Liver (tissue), 9 donors: Measurements from ENCODE around the gene TFF2. TPM values are rescaled to one million over a fixed set of nuclear protein-coding genes. Genes with fewer than 3 reads are reported as not detected.

ENCODE experiments used
- DNase-seq: peaks from one replicate; pipeline ENCODE4 v3.0.0-alpha.2; 2017; ENCODE audit warnings: low spot score
- H3K27ac ChIP-seq, 2 donors: one replicate each; pipeline ENCODE4 v1.7.0; 2013; ENCODE audit warnings: inconsistent platforms in 2 of 2, low read length in 2 of 2, control low read depth in 1 of 2, low read depth in 1 of 2, mild to moderate bottlenecking in 1 of 2
- H3K27me3 ChIP-seq, 4 donors: one replicate each; pipeline versions ENCODE4 v1.6.1 to v1.7.0; 2013; ENCODE audit warnings: low read length in 3 of 4, inconsistent platforms in 1 of 4, mild to moderate bottlenecking in 1 of 4, moderate library complexity in 1 of 4; ENCODE audit not compliant: control insufficient read depth in 4 of 4, insufficient read depth in 4 of 4
- H3K36me3 ChIP-seq, 4 donors: one replicate each; pipeline versions ENCODE4 v1.6.1 to v1.7.0; 2013; ENCODE audit warnings: low read length in 3 of 4, mild to moderate bottlenecking in 3 of 4, low read depth in 1 of 4, moderate library complexity in 1 of 4; ENCODE audit not compliant: control insufficient read depth in 4 of 4, insufficient read depth in 3 of 4
- H3K4me1 ChIP-seq, 4 donors: one replicate each; pipeline versions ENCODE4 v1.6.1 to v1.7.0; 2013; ENCODE audit warnings: low read length in 3 of 4, mild to moderate bottlenecking in 3 of 4, moderate library complexity in 1 of 4; ENCODE audit not compliant: control insufficient read depth in 4 of 4, insufficient read depth in 4 of 4
- H3K4me3 ChIP-seq, 3 donors: one replicate each; pipeline versions ENCODE4 v1.6.1 to v1.7.0; 2013; ENCODE audit warnings: low read length in 3 of 3, control low read depth in 1 of 3, low read depth in 1 of 3, mild to moderate bottlenecking in 1 of 3
- H3K9ac ChIP-seq, 2 donors: one replicate each; pipeline ENCODE4 v1.7.0; 2013; ENCODE audit warnings: low read length in 2 of 2, mild to moderate bottlenecking in 2 of 2, moderate library complexity in 2 of 2, control low read depth in 1 of 2, low read depth in 1 of 2
- H3K9me3 ChIP-seq, 4 donors: one replicate each; pipeline versions ENCODE4 v1.6.1 to v1.7.0; 2013; ENCODE audit warnings: low read length in 3 of 4; ENCODE audit not compliant: control insufficient read depth in 4 of 4
- ATF3 ChIP-seq: IDR thresholded peaks from 2 replicates; pipeline ENCODE4 v1.6.1; 2016; ENCODE audit warnings: antibody characterized with exemption
- CTCF ChIP-seq: fragments of 150-350 bp; IDR thresholded peaks from 2 replicates; pipeline ENCODE4 v1.5.1; 2017; ENCODE audit warnings: improper control_type of control experiment, low read depth, low read length; ENCODE audit not compliant: missing input control
- EGR1 ChIP-seq, 2 donors: IDR thresholded peaks; 2 replicates each; pipeline ENCODE4 v1.6.1; 2016 to 2018; ENCODE audit warnings: antibody characterized with exemption in 2 of 2, low read depth in 2 of 2
- FOXA1 ChIP-seq: IDR thresholded peaks from 2 replicates; pipeline ENCODE4 v1.6.1; 2016; ENCODE audit warnings: antibody characterized with exemption
- FOXA2 ChIP-seq: IDR thresholded peaks from 2 replicates; pipeline ENCODE4 v1.6.1; 2016; ENCODE audit warnings: antibody characterized with exemption
- GABPA ChIP-seq, 2 donors: IDR thresholded peaks in 1 of 2; conservative IDR thresholded peaks in 1 of 2; 2 replicates each; pipeline ENCODE4 v1.6.1; 2016; ENCODE audit warnings: antibody characterized with exemption in 2 of 2, mild to moderate bottlenecking in 1 of 2, moderate library complexity in 1 of 2
- JUND ChIP-seq, 2 donors: IDR thresholded peaks; 2 replicates each; pipeline ENCODE4 v1.6.1; 2016; ENCODE audit warnings: antibody characterized with exemption in 2 of 2
- MAX ChIP-seq: IDR thresholded peaks from 2 replicates; pipeline ENCODE4 v1.6.1; 2016; ENCODE audit warnings: antibody characterized with exemption
- NR2F2 ChIP-seq: IDR thresholded peaks from 2 replicates; pipeline ENCODE4 v1.6.1; 2016; ENCODE audit warnings: antibody characterized with exemption
- SP1 ChIP-seq: IDR thresholded peaks from 2 replicates; pipeline ENCODE4 v1.6.1; 2018; ENCODE audit warnings: antibody characterized with exemption, mild to moderate bottlenecking
- TAF1 ChIP-seq: conservative IDR thresholded peaks from 2 replicates; pipeline ENCODE4 v1.6.1; 2016; ENCODE audit warnings: antibody characterized with exemption, mild to moderate bottlenecking
- ZBTB33 ChIP-seq: IDR thresholded peaks from 2 replicates; pipeline ENCODE4 v1.6.1; 2016; ENCODE audit warnings: antibody characterized with exemption
- WGBS: extraction: QIAGEN DNeasy Blood & Tissue Kit; methylation state at CpG from one replicate; pipeline ENCODE4 v1.1.7; 2013; 5-methylcytosine and 5-hydroxymethylcytosine counted together
- polyA plus RNA-seq, 2 donors: library from polyadenylated mRNA; stranded (reverse) in 1 of 2; unstranded in 1 of 2; fragments of 200-250 nt in 1 of 2; fragments of >200 nt in 1 of 2; fragmentation: Nextera tagmentation in 1 of 2; extraction: Ambion mirVana in 1 of 2; gene quantifications; one replicate each; pipeline versions ENCODE4 v1.2.1 to v1.2.3, GENCODE V29; 2013 to 2015
- total RNA-seq, 2 donors: library from RNA; depleted of rRNA; stranded (reverse); fragments of >200 nt; gene quantifications; one replicate each; pipeline ENCODE4 v1.2.3, GENCODE V29; 2014
- donor health status: healthy.
- donor health status: healthy.
- donor health status: healthy.
- donor health status: healthy.
- donor health status: healthy.

TFF2 gene
- total and polyA plus RNA-seq, 4 donors: 1.0 TPM; not detected in 3

DNA sequence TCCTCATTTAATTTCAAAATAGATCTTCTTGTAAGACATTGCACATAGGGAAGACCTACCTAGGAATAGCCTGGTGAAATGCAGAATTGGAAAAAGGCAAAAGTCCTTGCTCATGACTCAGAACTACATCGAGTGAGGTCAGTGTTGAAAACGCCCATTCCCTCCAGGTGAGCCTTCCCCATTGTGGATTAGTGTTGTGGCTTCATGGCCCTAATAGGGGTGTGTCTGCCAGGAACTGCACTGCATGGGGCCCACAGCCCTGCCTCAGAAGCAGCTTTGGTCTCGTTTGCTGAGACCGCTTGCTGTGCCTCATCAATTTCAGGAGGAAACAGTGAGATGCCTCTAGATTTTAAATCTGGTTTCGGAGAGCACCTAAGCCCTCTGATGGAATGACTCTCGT, 52.6 kb downstream of the TFF2 start:
- Histone ChIP-seq H3K4me3 (no peak overlapping the region), H3K9ac (no peak overlapping the region), H3K9me3 (no peaks in the 10 kb centered on the region), H3K27me3 (no peaks in the 10 kb centered on the region), H3K27ac (no peak overlapping the region), H3K36me3 (no peaks in the 10 kb centered on the region), H3K4me1 (no peaks in the 10 kb centered on the region)
- 84% methylated on average over 6 of the region's 6 CpGs for WGBS
- no peak for DNase-seq
- TF ChIP-seq FOXA1 (no peak), MAX (no peak), CTCF (no peak), GABPA (IDR thresholded peaks at IDR 0.05 in 1 of 2, conservative IDR thresholded peaks at IDR 0.05 in 1 of 2) (no peak), SP1 (no peak), NR2F2 (no peak), EGR1 (IDR thresholded peaks at IDR 0.05; ENCODE audit: low read depth in 2 of 2) (no peak), JUND (IDR thresholded peaks at IDR 0.05) (no peak), ZBTB33 (no peak), FOXA2 (no peak), TAF1 (no peak)

GRCh38 chr21:42297377-42297776, 53.4 kb downstream of the TFF2 start:
- TF ChIP-seq SP1 (no peak), JUND (IDR thresholded peaks at IDR 0.05) (no peak), ATF3 (no peak), TAF1 (no peak)
- no peaks in the 10 kb centered on the region for H3K9me3 ChIP-seq
- H3K4me3 ChIP-seq: no peak overlapping the region
- H3K4me1 ChIP-seq: no peaks in the 10 kb centered on the region
- no peaks in the 10 kb centered on the region for H3K27me3 ChIP-seq
- H3K9ac ChIP-seq: no peak overlapping the region
- H3K27ac ChIP-seq: no peak overlapping the region
- WGBS: 87% methylated on average over 9 of the region's 9 CpGs
- H3K36me3 ChIP-seq: peaks cover 0 to 1% (median 0%) of the 10 kb centered on the region in 4 donors
- no peak for DNase-seq

GRCh38 chr21:42296501-42296900, 54.3 kb downstream of the TFF2 start:
- Histone ChIP-seq H3K27ac (no peak overlapping the region), H3K9ac (no peak overlapping the region), H3K27me3 (no peaks in the 10 kb centered on the region), H3K36me3 (peaks cover 0 to 4% (median 0%) of the 10 kb centered on the region in 4 donors), H3K4me3 (no peak overlapping the region), H3K4me1 (no peaks in the 10 kb centered on the region), H3K9me3 (no peaks in the 10 kb centered on the region)
- DNase-seq: no peak
- WGBS: 92% methylated on average over 7 of the region's 7 CpGs
- no peak for TF ChIP-seq FOXA2
- no peak for TF ChIP-seq JUND (IDR thresholded peaks at IDR 0.05)
- TF ChIP-seq MAX: no peak
- TF ChIP-seq ATF3: no peak
- no peak for TF ChIP-seq EGR1 (IDR thresholded peaks at IDR 0.05; ENCODE audit: low read depth in 2 of 2)
- TF ChIP-seq TAF1: no peak
- TF ChIP-seq CTCF: no peak
- no peak for TF ChIP-seq ZBTB33
